Fibroblast of lung (primary cell): ENCODE data around the gene CPSF7. TPM values are rescaled to one million over a fixed set of nuclear protein-coding genes. Genes with fewer than 3 reads are reported as not detected.

Source experiments
- DNase-seq, 2 donors: peaks; one replicate each; pipeline versions ENCODE4 v3.0.0 to v3.0.0-alpha.2; 2010; ENCODE audit warnings: low read depth in 2 of 2
- H2AFZ ChIP-seq: 2 replicates; pipeline ENCODE4 v1.5.1; 2012; ENCODE audit warnings: low read length, control low read depth, inconsistent platforms
- H3K27ac ChIP-seq: 2 replicates; pipeline ENCODE4 v1.5.1; 2011; ENCODE audit warnings: low read length, control low read depth; ENCODE audit not compliant: insufficient read depth
- H3K27me3 ChIP-seq: 2 replicates; pipeline ENCODE4 v1.5.1; 2011; ENCODE audit warnings: mild to moderate bottlenecking, low read length; ENCODE audit not compliant: control insufficient read depth, insufficient read depth
- H3K36me3 ChIP-seq: 2 replicates; pipeline ENCODE4 v1.5.1; 2011; ENCODE audit warnings: low read length; ENCODE audit not compliant: control insufficient read depth, insufficient read depth
- H3K4me1 ChIP-seq: 2 replicates; pipeline ENCODE4 v1.5.1; 2011; ENCODE audit warnings: low read length; ENCODE audit not compliant: control insufficient read depth, insufficient read depth; ENCODE audit errors: extremely low read depth
- H3K4me2 ChIP-seq: 2 replicates; pipeline ENCODE4 v1.5.1; 2011; ENCODE audit warnings: low read length, control low read depth; ENCODE audit not compliant: insufficient read depth; ENCODE audit errors: extremely low read depth
- H3K4me3 ChIP-seq, 4 experiments: fragments of 200-600 bp in 1 of 4; sonication (generic) in 1 of 4; replicated peaks in 1 of 4; 2 replicates each; pipeline ENCODE4 v1.5.1; 2011 to 2016; ENCODE audit warnings: low read length in 4 of 4, low read depth in 3 of 4, mild to moderate bottlenecking in 3 of 4, control low read depth in 2 of 4, inconsistent platforms in 1 of 4, mixed read lengths in 1 of 4; ENCODE audit not compliant: insufficient read depth in 1 of 4; ENCODE audit errors: control extremely low read depth in 1 of 4
- H3K79me2 ChIP-seq: 2 replicates; pipeline ENCODE4 v1.5.1; 2012; ENCODE audit warnings: mild to moderate bottlenecking, low read length, inconsistent platforms; ENCODE audit not compliant: control insufficient read depth, insufficient read depth
- H3K9ac ChIP-seq: 2 replicates; pipeline ENCODE4 v1.5.1; 2011; ENCODE audit warnings: mild to moderate bottlenecking, low read length, control low read depth; ENCODE audit not compliant: insufficient read depth
- H3K9me3 ChIP-seq: 2 replicates; pipeline ENCODE4 v1.5.1; 2012; ENCODE audit warnings: low read depth, low read length; ENCODE audit not compliant: control insufficient read depth, insufficient read depth
- H4K20me1 ChIP-seq: 2 replicates; pipeline ENCODE4 v1.5.1; 2011; ENCODE audit warnings: low read length; ENCODE audit not compliant: control insufficient read depth, insufficient read depth; ENCODE audit errors: extremely low read depth
- CTCF ChIP-seq, 2 donors: IDR thresholded peaks in 1 of 2; conservative IDR thresholded peaks in 1 of 2; 1 replicate in 1 of 2; 2 replicates in 1 of 2; pipeline ENCODE4 v1.5.1; 2011 to 2012; ENCODE audit warnings: low read length in 2 of 2, control low read depth in 1 of 2, inconsistent platforms in 1 of 2, low read depth in 1 of 2, mild to moderate bottlenecking in 1 of 2
- EZH2 ChIP-seq: IDR thresholded peaks from 2 replicates; pipeline ENCODE4 v1.5.1; 2012; ENCODE audit warnings: low read length, control low read depth, mild to moderate bottlenecking; ENCODE audit errors: missing control alignments
- polyA plus RNA-seq, 2 donors: library from polyadenylated mRNA; depleted of rRNA in 1 of 2; stranded (reverse) in 1 of 2; unstranded in 1 of 2; fragments of >200 nt; gene quantifications; 2 replicates each; pipeline ENCODE4 v1.2.1, GENCODE V29; 2011 to 2012; ENCODE audit warnings: missing spikeins in 1 of 2
- total RNA-seq: library from RNA; depleted of rRNA; stranded (reverse); fragments of >200 nt; gene quantifications from 2 replicates; pipeline ENCODE4 v1.2.1, GENCODE V29; 2014

CPSF7 gene
- total and polyA plus RNA-seq, 2 donors (not counting 1 experiment from before 2014, with no cell fraction given): 18.0 to 38.1 TPM

- Histone ChIP-seq H2AFZ (no peak overlapping the region), H3K79me2 (no peaks in the 10 kb centered on the region), H3K4me2 (no peak overlapping the region), H3K27me3 (no peaks in the 10 kb centered on the region), H3K9me3 (no peaks in the 10 kb centered on the region), H3K9ac (no peak overlapping the region), H3K27ac (no peak overlapping the region), H3K36me3 (peaks cover 16% of the 10 kb centered on the region), H3K4me1 (no peaks in the 10 kb centered on the region), H3K4me3 (no peak overlapping the region), H4K20me1 (no peaks in the 10 kb centered on the region)
- DNase-seq: no peak
- no peak for TF ChIP-seq CTCF (conservative IDR thresholded peaks at IDR 0.05 in 1 of 2, IDR thresholded peaks at IDR 0.05 in 1 of 2; ENCODE audit: low read depth in 1 of 2, low read length in 2 of 2)
- TF ChIP-seq EZH2: no peak
Observed at GRCh38 chr11:61354208-61354607, 75.6 kb downstream of the CPSF7 start.

GRCh38 chr11:61353131-61354067, 76.4 kb downstream of the CPSF7 start:
- H3K4me3 ChIP-seq: no peak overlapping the region
- H3K4me1 ChIP-seq: no peaks in the 10 kb centered on the region
- H3K36me3 ChIP-seq: peaks cover 18% of the 10 kb centered on the region
- no peak overlapping the region for H2AFZ ChIP-seq
- H3K79me2 ChIP-seq: no peaks in the 10 kb centered on the region
- no peaks in the 10 kb centered on the region for H4K20me1 ChIP-seq
- no peak overlapping the region for H3K9ac ChIP-seq
- H3K4me2 ChIP-seq: no peak overlapping the region
- no peak for DNase-seq
- no peak overlapping the region for H3K27ac ChIP-seq
- H3K9me3 ChIP-seq: no peaks in the 10 kb centered on the region
- TF ChIP-seq CTCF (conservative IDR thresholded peaks at IDR 0.05 in 1 of 2, IDR thresholded peaks at IDR 0.05 in 1 of 2; ENCODE audit: low read depth in 1 of 2, low read length in 2 of 2): no peak
- TF ChIP-seq EZH2: no peak
- H3K27me3 ChIP-seq: no peaks in the 10 kb centered on the region

Other genes with a start within 250 kb of the CPSF7 start
- 4.3 TPM in 1 of 2 replicates, not detected in the other for gene PGA3, start 226.5 kb downstream of the CPSF7 start, total RNA-seq
- 0.24 and 0.35 TPM in 2 replicates for gene PGA3, start 226.5 kb downstream of the CPSF7 start, polyA plus RNA-seq
- 2.3 TPM in 1 of 2 replicates, not detected in the other for gene PGA4, start 207.6 kb downstream of the CPSF7 start, total RNA-seq
- gene PGA4, start 207.6 kb downstream of the CPSF7 start, polyA plus RNA-seq: 0.28 TPM in 1 of 2 replicates, not detected in the other
- 3.3 TPM in 1 of 2 replicates, not detected in the other for gene PGA5, start 188.8 kb downstream of the CPSF7 start, total RNA-seq
- 0.18 and 1.3 TPM in 2 replicates for gene PGA5, start 188.8 kb downstream of the CPSF7 start, polyA plus RNA-seq
- gene VWCE, start 134.7 kb downstream of the CPSF7 start, total RNA-seq: 1.5 and 1.7 TPM in 2 replicates
- 0.30 and 0.68 TPM in 2 replicates for gene VWCE, start 134.7 kb downstream of the CPSF7 start, polyA plus RNA-seq
- 241 and 282 TPM in 2 replicates for gene DDB1, start 96.9 kb downstream of the CPSF7 start, total RNA-seq
- gene DDB1, start 96.9 kb downstream of the CPSF7 start, polyA plus RNA-seq: 289 and 298 TPM in 2 replicates
- 15.9 and 27.1 TPM in 2 replicates for gene TKFC, start 96.7 kb downstream of the CPSF7 start, total RNA-seq
- gene TKFC, start 96.7 kb downstream of the CPSF7 start, polyA plus RNA-seq: 11.5 and 15.9 TPM in 2 replicates
- gene CYB561A3, start 68.1 kb downstream of the CPSF7 start, total RNA-seq: 39.3 and 65.1 TPM in 2 replicates
- 43.9 and 48.3 TPM in 2 replicates for gene CYB561A3, start 68.1 kb downstream of the CPSF7 start, polyA plus RNA-seq
- 20.0 and 30.2 TPM in 2 replicates for gene TMEM138, start 67.6 kb downstream of the CPSF7 start, total RNA-seq
- 78.0 and 95.9 TPM in 2 replicates for gene TMEM138, start 67.6 kb downstream of the CPSF7 start, polyA plus RNA-seq
- 10.4 and 12.3 TPM in 2 replicates for gene TMEM216, start 37.4 kb downstream of the CPSF7 start, total RNA-seq
- 14.1 and 18.4 TPM in 2 replicates for gene TMEM216, start 37.4 kb downstream of the CPSF7 start, polyA plus RNA-seq
- 34.4 and 61.8 TPM in 2 replicates for gene SDHAF2, start 149 bp upstream of the CPSF7 start, total RNA-seq
- 65.3 and 68.8 TPM in 2 replicates for gene SDHAF2, start 149 bp upstream of the CPSF7 start, polyA plus RNA-seq
- under 0.01 and 0.17 TPM in 2 replicates for gene LRRC10B, start 78.8 kb upstream of the CPSF7 start, total RNA-seq
- gene LRRC10B, start 78.8 kb upstream of the CPSF7 start, polyA plus RNA-seq: 0.02 TPM in 1 of 2 replicates, not detected in the other
- gene SYT7, start 151.1 kb upstream of the CPSF7 start, total RNA-seq: 9.2 and 25.9 TPM in 2 replicates
- gene SYT7, start 151.1 kb upstream of the CPSF7 start, polyA plus RNA-seq: 2.5 and 7.1 TPM in 2 replicates